HepG2 (cell line): ENCODE results near the gene RFC1. TPM values are rescaled to one million over a fixed set of nuclear protein-coding genes. Genes with fewer than 3 reads are reported as not detected.

Source experiments
- ATAC-seq: fragments of 200-7000 bp; cut with Tn5 transposase; 3 replicates; pipeline ENCODE4 v1.9.1; 2020; ENCODE audit warnings: mild to moderate bottlenecking, moderate library complexity
- BruUV-seq: library from RNA; stranded (reverse); fragments of 400-500 nt; replicated peaks from 2 replicates; lab custom pipeline; 2021; lab: Mats Ljungman, UMichigan
- CTCF ChIA-PET: fragments of 300-600 bp; formaldehyde crosslinking; extraction: SDS; loops from one replicate; lab custom pipeline; 2021; ENCODE audit warnings: low total read pairs, inconsistent platforms, low intra/inter-chr PET ratio; lab: Yijun Ruan, JAX
- POLR2A ChIA-PET: fragments of 350-600 bp; sonication (Branson Sonifier 250); formaldehyde crosslinking; loops from one replicate; lab custom pipeline; 2020; ENCODE audit warnings: antibody characterized with exemption, inconsistent platforms; lab: Yijun Ruan, JAX
- DNase-seq: peaks from one replicate; pipeline ENCODE4 v3.0.0-alpha.2; 2015; ENCODE audit warnings: low spot score
- FAIRE-seq: peaks from 3 replicates; lab custom pipeline; 2011; peaks lifted over from hg19 to GRCh38; lab: Jason Lieb, UNC
- H2AFZ ChIP-seq: one replicate; pipeline ENCODE4 v1.6.1; 2011; ENCODE audit warnings: low read length, inconsistent platforms
- H3K27ac ChIP-seq: fragments of 300-600 bp; 3 replicates; pipeline ENCODE4 v1.8.0; 2011; ENCODE audit warnings: mixed run types, mild to moderate bottlenecking, mixed read lengths, low read length, inconsistent platforms; ENCODE audit not compliant: insufficient read depth; ENCODE audit errors: extremely low read length
- H3K27me3 ChIP-seq, 2 experiments: fragments of 200-600 bp in 1 of 2; 2 replicates in 1 of 2; 3 replicates in 1 of 2; pipeline versions ENCODE4 v1.6.0 to v1.8.0; 2011; ENCODE audit warnings: low read length in 2 of 2, mild to moderate bottlenecking in 2 of 2, moderate library complexity in 2 of 2, inconsistent platforms in 1 of 2; ENCODE audit not compliant: insufficient read depth in 2 of 2, control insufficient read depth in 1 of 2
- H3K36me3 ChIP-seq, 2 experiments: fragments of 200-600 bp in 1 of 2; replicated peaks in 1 of 2; 2 replicates in 1 of 2; 3 replicates in 1 of 2; pipeline versions ENCODE4 v1.5.1 to v1.8.0; 2011; ENCODE audit warnings: low read length in 2 of 2, inconsistent platforms in 1 of 2; ENCODE audit not compliant: insufficient read depth in 2 of 2, control insufficient read depth in 1 of 2
- H3K4me1 ChIP-seq: 2 replicates; pipeline ENCODE4 v1.5.1; 2012; ENCODE audit warnings: low read length, inconsistent platforms; ENCODE audit not compliant: insufficient read depth
- H3K4me2 ChIP-seq: 2 replicates; pipeline ENCODE4 v1.6.0; 2011; ENCODE audit warnings: low read depth, low read length, inconsistent platforms
- H3K4me3 ChIP-seq, 3 experiments: fragments of 200-600 bp in 1 of 3; sonication (generic), shearing (Covaris generic) in 1 of 3; replicated peaks in 1 of 3; 2 replicates each; pipeline ENCODE4 v1.5.1; 2011 to 2016; ENCODE audit warnings: low read length in 3 of 3, inconsistent platforms in 2 of 3, low read depth in 2 of 3, mild to moderate bottlenecking in 2 of 3, control low read depth in 1 of 3, mixed read lengths in 1 of 3; ENCODE audit not compliant: insufficient read depth in 1 of 3
- H3K79me2 ChIP-seq: one replicate; pipeline ENCODE4 v1.6.1; 2011; ENCODE audit warnings: low read length, inconsistent platforms; ENCODE audit not compliant: insufficient read depth
- H3K9ac ChIP-seq: 2 replicates; pipeline ENCODE4 v1.6.0; 2011; ENCODE audit warnings: mild to moderate bottlenecking, low read depth, low read length, inconsistent platforms; ENCODE audit not compliant: insufficient read depth
- H3K9me3 ChIP-seq: 2 replicates; pipeline ENCODE4 v1.5.1; 2012; ENCODE audit warnings: mild to moderate bottlenecking, low read length
- H4K20me1 ChIP-seq: 2 replicates; pipeline ENCODE4 v1.6.0; 2011; ENCODE audit warnings: inconsistent platforms, mild to moderate bottlenecking, low read length, moderate library complexity; ENCODE audit not compliant: insufficient read depth
- BCL6 ChIP-seq: IDR thresholded peaks from 2 replicates; pipeline ENCODE4 v1.6.1; 2016; ENCODE audit warnings: missing genetic modification reagents, missing compliant biosample characterization
- ELF3 ChIP-seq: IDR thresholded peaks from 2 replicates; pipeline ENCODE4 v1.6.1; 2016; ENCODE audit warnings: missing genetic modification reagents, missing compliant biosample characterization
- FOXA3 ChIP-seq: IDR thresholded peaks from 2 replicates; pipeline ENCODE4 v1.6.1; 2016; ENCODE audit warnings: missing genetic modification reagents, missing compliant biosample characterization
- ISL2 ChIP-seq: sonication (generic); formaldehyde crosslinking; IDR thresholded peaks from 2 replicates; pipeline ENCODE4 v1.5.0; 2020; ENCODE audit warnings: missing genetic modification reagents
- NCOA2 ChIP-seq: sonication (generic); formaldehyde crosslinking; IDR thresholded peaks from 2 replicates; pipeline ENCODE4 v1.8.0; 2022; ENCODE audit warnings: inconsistent platforms
- NR2F2 ChIP-seq: IDR thresholded peaks from 2 replicates; pipeline ENCODE4 v1.6.1; 2012; ENCODE audit warnings: low read depth, inconsistent platforms, borderline replicate concordance
- PPARG ChIP-seq: conservative IDR thresholded peaks from 2 replicates; pipeline ENCODE4 v1.6.1; 2016; ENCODE audit warnings: missing biosample characterization, missing genetic modification reagents
- SAP130 ChIP-seq: IDR thresholded peaks from 2 replicates; pipeline ENCODE4 v1.6.1; 2016; ENCODE audit warnings: low read depth
- SRSF1 ChIP-seq: fragments of 200-400 bp; formaldehyde crosslinking; optimal IDR thresholded peaks from 2 replicates; pipeline ENCODE3; 2017; ENCODE audit warnings: mild to moderate bottlenecking, low read depth, low read length, moderate library complexity
- TGIF2 ChIP-seq: IDR thresholded peaks from 2 replicates; pipeline ENCODE4 v1.6.1; 2016; ENCODE audit warnings: control low read depth, missing compliant biosample characterization
- ZNF382 ChIP-seq: sonication (generic); formaldehyde crosslinking; IDR thresholded peaks from 2 replicates; pipeline ENCODE4 v1.5.0; 2020; ENCODE audit warnings: missing genetic modification reagents, mild to moderate bottlenecking, borderline replicate concordance
- ZNF616 ChIP-seq: sonication (generic); formaldehyde crosslinking; IDR thresholded peaks from 2 replicates; pipeline ENCODE4 v1.5.0; 2020; ENCODE audit warnings: low read depth, mild to moderate bottlenecking, missing genetic modification reagents
- WGBS: methylation state at CpG from one replicate; pipeline ENCODE4 v1.1.6; 2017; ENCODE audit warnings: low lambda C conversion rate; 5-methylcytosine and 5-hydroxymethylcytosine counted together
- in situ Hi-C: cut with HindIII; loops from 2 replicates; pipeline ENCODE4 v1.10.0; 2017; ENCODE audit warnings: low pct_unique_long_range_greater_than_20kb; ENCODE audit not compliant: extremely low pct_ligation_motif_present
- intact Hi-C: fragments of 100-400 bp; cut with micrococcal nuclease; formaldehyde crosslinking; loops from one replicate; pipeline ENCODE4 v1.10.0; 2022; ENCODE audit not compliant: unreplicated experiment
- polyA plus RNA-seq, 8 experiments: library from polyadenylated mRNA; depleted of rRNA in 3 of 8; stranded (reverse) in 7 of 8; unstranded in 1 of 8; fragments of >200 nt; fragmentation: Illumina TruSeq in 4 of 8; extraction: Trizol in 4 of 8; gene quantifications; 2 replicates each; pipeline versions ENCODE4 v1.2.1 to v1.2.3, GENCODE V29; 2011 to 2016; ENCODE audit warnings: low read depth in 4 of 8, missing spikeins in 1 of 8, mixed read lengths in 1 of 8; ENCODE audit not compliant: insufficient read depth in 1 of 8
- total RNA-seq, 5 experiments: library from RNA; depleted of rRNA; stranded (reverse); fragments of >200 nt; fragmentation: Illumina TruSeq; extraction: Trizol; gene quantifications; 2 replicates each; pipeline ENCODE4 v1.2.3, GENCODE V29; 2016; ENCODE audit warnings: low read depth in 1 of 5
- TF ChIP-seq, protein P1 (sequence below): sonication (generic); formaldehyde crosslinking; IDR thresholded peaks from one replicate; pipeline ENCODE4 v1.5.1; 2020; ENCODE audit warnings: mild to moderate bottlenecking, missing genetic modification reagents; ENCODE audit errors: not compliant biosample characterization
- TF ChIP-seq, protein P2 (sequence below): IDR thresholded peaks from 2 replicates; pipeline ENCODE4 v1.4.0; 2020; ENCODE audit warnings: mild to moderate bottlenecking, missing genetic modification reagents

The RFC1 gene
- total and polyA plus RNA-seq, 2 of the 13 experiments (the other 11 are each of a cell fraction or from before 2014, with no cell fraction given), result 15.9 to 78.8 TPM

DNA sequence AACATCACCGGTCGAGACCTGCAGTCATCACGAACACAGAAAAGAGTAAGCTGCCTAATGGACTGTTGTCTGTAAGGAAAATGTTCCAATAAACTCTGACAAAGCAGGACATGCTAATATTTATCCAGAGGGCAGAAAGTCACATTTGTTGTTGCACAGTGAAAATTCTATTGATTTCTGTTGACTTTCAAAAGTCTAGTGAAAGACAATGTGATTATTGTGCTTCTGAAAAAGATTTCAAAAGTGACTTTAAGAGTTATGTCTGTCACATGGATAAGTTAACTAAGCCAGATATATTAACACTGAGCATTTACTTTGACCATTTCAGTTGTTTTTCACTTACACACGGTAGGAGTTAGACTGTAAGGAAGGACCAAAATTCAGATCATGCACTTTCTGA lies 9.3 kb upstream of the RFC1 start:
- peak overlapping the region; percentile 38 for H2AFZ ChIP-seq
- H3K4me1 ChIP-seq, result peaks cover 24% of the 10 kb centered on the region
- BruUV-seq, result no TSS peak
- ATAC-seq (peak; percentile 97), DNase-seq (peak; percentile 89), FAIRE-seq (peak; percentile 42)
- 0% methylated on average over 4 of the region's 4 CpGs for WGBS
- peaks cover 14% of the 10 kb centered on the region for H3K9me3 ChIP-seq
- no peaks in the 10 kb centered on the region for H3K27me3 ChIP-seq
- ChIA-PET CTCF (no interaction called here), POLR2A (interaction anchor here (0.7 to 1.6 kb wide), 6 partner anchors 9 to 41 kb away, joined by 3 to 9 read pairs (median 5); partner anchors contain the start of genes KLB and RFC1)
- H3K4me3 ChIP-seq, result peak overlapping the region in 1 of 3 experiments; percentile 42; a peak in 1 of 6 replicates
- H4K20me1 ChIP-seq, result no peaks in the 10 kb centered on the region
- H3K36me3 ChIP-seq, result no peaks in the 10 kb centered on the region
- in situ Hi-C loops (no loop called here), intact Hi-C loops (loop anchor here (1.0 to 5.0 kb wide), 2 partner anchors 9 to 33 kb away; partner anchors contain the start of gene RFC1)
- peak overlapping the region; percentile 75 for H3K27ac ChIP-seq
- H3K4me2 ChIP-seq, result peak overlapping the region; percentile 65
- peak overlapping the region; percentile 36; the same call in 1 of the 2 replicates for H3K9ac ChIP-seq
- H3K79me2 ChIP-seq, result peaks cover 2% of the 10 kb centered on the region
- TF ChIP-seq FOXA3 (peak; percentile 86), NR2F2 (peak; percentile 89), TGIF2 (CRISPR knock-in tag) (no peak), NCOA2 (CRISPR knock-in tag) (peak; percentile 87), PPARG (CRISPR knock-in tag) (peak; percentile 48; the same call in 1 of the 2 replicates), SAP130 (CRISPR knock-in tag) (peak; percentile 86), ISL2 (CRISPR knock-in tag) (peak; percentile 91), SRSF1 (no peak), ELF3 (CRISPR knock-in tag) (peak; percentile 48), BCL6 (CRISPR knock-in tag) (peak; percentile 87), ZNF382 (CRISPR knock-in tag) (no peak), ZNF616 (CRISPR knock-in tag) (no peak)
- TF ChIP-seq, protein P1, sequence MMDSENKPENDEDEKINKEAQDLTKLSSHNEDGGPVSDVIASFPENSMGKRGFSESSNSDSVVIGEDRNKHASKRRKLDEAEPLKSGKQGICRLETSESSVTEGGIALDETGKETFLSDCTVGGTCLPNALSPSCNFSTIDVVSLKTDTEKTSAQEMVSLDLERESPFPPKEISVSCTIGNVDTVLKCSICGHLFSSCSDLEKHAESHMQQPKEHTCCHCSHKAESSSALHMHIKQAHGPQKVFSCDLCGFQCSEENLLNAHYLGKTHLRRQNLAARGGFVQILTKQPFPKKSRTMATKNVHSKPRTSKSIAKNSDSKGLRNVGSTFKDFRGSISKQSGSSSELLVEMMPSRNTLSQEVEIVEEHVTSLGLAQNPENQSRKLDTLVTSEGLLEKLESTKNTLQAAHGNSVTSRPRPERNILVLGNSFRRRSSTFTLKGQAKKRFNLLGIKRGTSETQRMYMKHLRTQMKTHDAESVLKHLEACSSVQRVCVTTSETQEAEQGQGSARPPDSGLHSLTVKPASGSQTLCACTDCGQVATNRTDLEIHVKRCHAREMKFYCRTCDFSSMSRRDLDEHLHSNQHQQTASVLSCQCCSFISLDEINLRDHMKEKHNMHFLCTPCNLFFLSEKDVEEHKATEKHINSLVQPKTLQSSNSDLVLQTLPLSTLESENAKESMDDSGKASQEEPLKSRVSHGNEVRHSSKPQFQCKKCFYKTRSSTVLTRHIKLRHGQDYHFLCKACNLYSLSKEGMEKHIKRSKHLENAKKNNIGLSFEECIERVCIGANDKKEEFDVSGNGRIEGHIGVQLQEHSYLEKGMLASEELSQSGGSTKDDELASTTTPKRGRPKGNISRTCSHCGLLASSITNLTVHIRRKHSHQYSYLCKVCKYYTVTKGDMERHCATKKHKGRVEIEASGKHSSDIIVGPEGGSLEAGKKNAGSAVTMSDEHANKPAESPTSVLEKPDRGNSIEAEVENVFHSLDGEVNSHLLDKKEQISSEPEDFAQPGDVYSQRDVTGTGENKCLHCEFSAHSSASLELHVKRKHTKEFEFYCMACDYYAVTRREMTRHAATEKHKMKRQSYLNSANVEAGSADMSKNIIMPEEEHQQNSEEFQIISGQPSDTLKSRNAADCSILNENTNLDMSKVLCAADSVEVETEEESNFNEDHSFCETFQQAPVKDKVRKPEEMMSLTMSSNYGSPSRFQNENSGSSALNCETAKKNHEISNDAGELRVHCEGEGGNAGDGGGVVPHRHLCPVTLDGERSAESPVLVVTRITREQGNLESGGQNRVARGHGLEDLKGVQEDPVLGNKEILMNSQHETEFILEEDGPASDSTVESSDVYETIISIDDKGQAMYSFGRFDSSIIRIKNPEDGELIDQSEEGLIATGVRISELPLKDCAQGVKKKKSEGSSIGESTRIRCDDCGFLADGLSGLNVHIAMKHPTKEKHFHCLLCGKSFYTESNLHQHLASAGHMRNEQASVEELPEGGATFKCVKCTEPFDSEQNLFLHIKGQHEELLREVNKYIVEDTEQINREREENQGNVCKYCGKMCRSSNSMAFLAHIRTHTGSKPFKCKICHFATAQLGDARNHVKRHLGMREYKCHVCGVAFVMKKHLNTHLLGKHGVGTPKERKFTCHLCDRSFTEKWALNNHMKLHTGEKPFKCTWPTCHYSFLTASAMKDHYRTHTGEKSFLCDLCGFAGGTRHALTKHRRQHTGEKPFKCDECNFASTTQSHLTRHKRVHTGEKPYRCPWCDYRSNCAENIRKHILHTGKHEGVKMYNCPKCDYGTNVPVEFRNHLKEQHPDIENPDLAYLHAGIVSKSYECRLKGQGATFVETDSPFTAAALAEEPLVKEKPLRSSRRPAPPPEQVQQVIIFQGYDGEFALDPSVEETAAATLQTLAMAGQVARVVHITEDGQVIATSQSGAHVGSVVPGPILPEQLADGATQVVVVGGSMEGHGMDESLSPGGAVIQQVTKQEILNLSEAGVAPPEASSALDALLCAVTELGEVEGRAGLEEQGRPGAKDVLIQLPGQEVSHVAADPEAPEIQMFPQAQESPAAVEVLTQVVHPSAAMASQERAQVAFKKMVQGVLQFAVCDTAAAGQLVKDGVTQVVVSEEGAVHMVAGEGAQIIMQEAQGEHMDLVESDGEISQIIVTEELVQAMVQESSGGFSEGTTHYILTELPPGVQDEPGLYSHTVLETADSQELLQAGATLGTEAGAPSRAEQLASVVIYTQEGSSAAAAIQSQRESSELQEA (CRISPR knock-in tag), result no peak
- TF ChIP-seq, protein P2, sequence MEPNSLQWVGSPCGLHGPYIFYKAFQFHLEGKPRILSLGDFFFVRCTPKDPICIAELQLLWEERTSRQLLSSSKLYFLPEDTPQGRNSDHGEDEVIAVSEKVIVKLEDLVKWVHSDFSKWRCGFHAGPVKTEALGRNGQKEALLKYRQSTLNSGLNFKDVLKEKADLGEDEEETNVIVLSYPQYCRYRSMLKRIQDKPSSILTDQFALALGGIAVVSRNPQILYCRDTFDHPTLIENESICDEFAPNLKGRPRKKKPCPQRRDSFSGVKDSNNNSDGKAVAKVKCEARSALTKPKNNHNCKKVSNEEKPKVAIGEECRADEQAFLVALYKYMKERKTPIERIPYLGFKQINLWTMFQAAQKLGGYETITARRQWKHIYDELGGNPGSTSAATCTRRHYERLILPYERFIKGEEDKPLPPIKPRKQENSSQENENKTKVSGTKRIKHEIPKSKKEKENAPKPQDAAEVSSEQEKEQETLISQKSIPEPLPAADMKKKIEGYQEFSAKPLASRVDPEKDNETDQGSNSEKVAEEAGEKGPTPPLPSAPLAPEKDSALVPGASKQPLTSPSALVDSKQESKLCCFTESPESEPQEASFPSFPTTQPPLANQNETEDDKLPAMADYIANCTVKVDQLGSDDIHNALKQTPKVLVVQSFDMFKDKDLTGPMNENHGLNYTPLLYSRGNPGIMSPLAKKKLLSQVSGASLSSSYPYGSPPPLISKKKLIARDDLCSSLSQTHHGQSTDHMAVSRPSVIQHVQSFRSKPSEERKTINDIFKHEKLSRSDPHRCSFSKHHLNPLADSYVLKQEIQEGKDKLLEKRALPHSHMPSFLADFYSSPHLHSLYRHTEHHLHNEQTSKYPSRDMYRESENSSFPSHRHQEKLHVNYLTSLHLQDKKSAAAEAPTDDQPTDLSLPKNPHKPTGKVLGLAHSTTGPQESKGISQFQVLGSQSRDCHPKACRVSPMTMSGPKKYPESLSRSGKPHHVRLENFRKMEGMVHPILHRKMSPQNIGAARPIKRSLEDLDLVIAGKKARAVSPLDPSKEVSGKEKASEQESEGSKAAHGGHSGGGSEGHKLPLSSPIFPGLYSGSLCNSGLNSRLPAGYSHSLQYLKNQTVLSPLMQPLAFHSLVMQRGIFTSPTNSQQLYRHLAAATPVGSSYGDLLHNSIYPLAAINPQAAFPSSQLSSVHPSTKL (CRISPR knock-in tag), result peak; percentile 94
